Stimulated activated naive CD4-positive, alpha-beta T cell treated with Interleukin-2 at 50 U/mL for 16 hours (primary cell): ENCODE results near the gene RGS10.
A peak's percentile ranks its signal among the peaks of the same experiment; 100 is the strongest.
"Not testable (repeated sequence)": the region's sequence is repeated elsewhere in the genome, so short reads cannot be mapped to it uniquely, and the experiment has no call there.

Experiments used
- DNase-seq: peaks from one replicate; lab custom pipeline; 2025; lab: John Stamatoyannopoulos, UW

Gene RGS10

GRCh38 chr10:119542357-119542987 is at the start of gene RGS10:
RGS10 (minus strand) TSS chr10:119542719; CDS start chr10:119542638, 81 bp downstream.
- peak; percentile 83 for DNase-seq

- DNase-seq, result no peak
These were observed 45.6 kb upstream of the RGS10 start for GRCh38 chr10:119588071-119588470.

- DNase-seq, result no peak
These were observed 35.8 kb upstream of the RGS10 start for GRCh38 chr10:119578355-119578754.

GRCh38 chr10:119575991-119576390 is 33.5 kb upstream of the RGS10 start:
- no peak for DNase-seq

- no peak for DNase-seq
These were observed 33.0 kb upstream of the RGS10 start for GRCh38 chr10:119575506-119575905.

GRCh38 chr10:119567978-119568377 is 25.5 kb upstream of the RGS10 start:
- no peak for DNase-seq

GRCh38 chr10:119562097-119562496 is 19.6 kb upstream of the RGS10 start:
- no peak for DNase-seq

GRCh38 chr10:119559511-119559910 is 17.0 kb upstream of the RGS10 start:
- DNase-seq, result not testable (repeated sequence)

GRCh38 chr10:119556081-119556480 is 13.6 kb upstream of the RGS10 start:
- not testable (repeated sequence) for DNase-seq

- no peak for DNase-seq
These were observed 12.8 kb upstream of the RGS10 start for GRCh38 chr10:119555178-119555784.

- no peak for DNase-seq
These were observed 8.3 kb upstream of the RGS10 start for GRCh38 chr10:119550827-119551226.

- DNase-seq, result no peak
These were observed 6.9 kb upstream of the RGS10 start for GRCh38 chr10:119549247-119549999.

- no peak for DNase-seq
These were observed 3.5 kb upstream of the RGS10 start for GRCh38 chr10:119546009-119546408.

GRCh38 chr10:119545310-119545709 is 2.8 kb upstream of the RGS10 start:
- no peak for DNase-seq

- DNase-seq, result no peak
These were observed 1.5 kb upstream of the RGS10 start for GRCh38 chr10:119543814-119544642.

- DNase-seq, result peak; percentile 65
These were observed 682 bp upstream of the RGS10 start for GRCh38 chr10:119542988-119543813.

GRCh38 chr10:119541459-119542356 is 811 bp downstream of the RGS10 start:
- peak; percentile 68 for DNase-seq

- DNase-seq, result peak; percentile 10
These were observed 1.5 kb downstream of the RGS10 start for GRCh38 chr10:119541046-119541445.

GRCh38 chr10:119540038-119540437 is 2.5 kb downstream of the RGS10 start:
- DNase-seq, result no peak

GRCh38 chr10:119539359-119539825 is 3.1 kb downstream of the RGS10 start:
- DNase-seq, result no peak
